SK-N-SH (cell line): ENCODE data around the gene MEPCE. TPM values are rescaled to one million over a fixed set of nuclear protein-coding genes. Genes with fewer than 3 reads are reported as not detected.

Experiments used
- CTCF ChIA-PET: fragments of 300-600, 350-600 bp; formaldehyde crosslinking; extraction: SDS; loops from one replicate; lab custom pipeline; 2021; lab: Yijun Ruan, JAX
- POLR2A ChIA-PET: fragments of 350-600 bp; sonication (Branson Sonifier 250); formaldehyde crosslinking; extraction: SDS; loops from one replicate; lab custom pipeline; 2020; ENCODE audit warnings: antibody characterized with exemption, inconsistent platforms; lab: Yijun Ruan, JAX
- DNase-seq: peaks from one replicate; pipeline ENCODE4 v3.0.0; 2012
- H2AFZ ChIP-seq: fragments of 200-600 bp; sonication (generic); 2 replicates; pipeline ENCODE4 v1.8.1; 2016; ENCODE audit warnings: antibody characterized with exemption, mild to moderate bottlenecking, low read depth
- H3F3A ChIP-seq: fragments of 200-600 bp; sonication (generic); replicated peaks from 2 replicates; pipeline ENCODE3; 2016; ENCODE audit warnings: antibody characterized with exemption, mild to moderate bottlenecking; ENCODE audit not compliant: insufficient read depth
- H3K27ac ChIP-seq, 2 experiments: fragments of 200-500 bp in 1 of 2; fragments of 200-600 bp in 1 of 2; sonication (Bioruptor generic) in 1 of 2; sonication (generic), shearing (Covaris generic) in 1 of 2; 2 replicates each; pipeline versions ENCODE4 v1.5.1 to v1.6.1; 2014 to 2016; ENCODE audit warnings: low read depth in 2 of 2, inconsistent platforms in 1 of 2, low read length in 1 of 2, mild to moderate bottlenecking in 1 of 2, mixed read lengths in 1 of 2
- H3K27me3 ChIP-seq: fragments of 200-600 bp; sonication (generic), shearing (Covaris generic); 2 replicates; pipeline ENCODE4 v1.6.1; 2016; ENCODE audit warnings: mixed run types; ENCODE audit not compliant: insufficient read depth
- H3K36me3 ChIP-seq, 2 experiments: fragments of 200-500 bp in 1 of 2; fragments of 200-600 bp in 1 of 2; sonication (Bioruptor generic) in 1 of 2; sonication (generic) in 1 of 2; replicated peaks in 1 of 2; 2 replicates each; pipeline versions ENCODE3 to v1.5.1; 2014 to 2016; ENCODE audit warnings: low read length in 1 of 2, mild to moderate bottlenecking in 1 of 2; ENCODE audit not compliant: insufficient read depth in 2 of 2, control insufficient read depth in 1 of 2
- H3K4me1 ChIP-seq, 2 experiments: fragments of 200-500 bp in 1 of 2; fragments of 200-600 bp in 1 of 2; sonication (Bioruptor generic) in 1 of 2; sonication (generic), shearing (Covaris generic) in 1 of 2; 2 replicates each; pipeline versions ENCODE4 v1.5.1 to v1.6.1; 2014 to 2016; ENCODE audit warnings: low read depth in 1 of 2, low read length in 1 of 2, mixed run types in 1 of 2; ENCODE audit not compliant: insufficient read depth in 2 of 2, control insufficient read depth in 1 of 2
- H3K4me2 ChIP-seq: fragments of 200-600 bp; sonication (generic), shearing (Covaris generic); 2 replicates; pipeline ENCODE4 v1.6.1; 2017; ENCODE audit warnings: mixed run types
- H3K4me3 ChIP-seq, 2 experiments: fragments of 200-500 bp in 1 of 2; fragments of 200-600 bp in 1 of 2; sonication (Bioruptor generic) in 1 of 2; sonication (generic), shearing (Covaris generic) in 1 of 2; 2 replicates each; pipeline versions ENCODE4 v1.5.1 to v1.8.1; 2014 to 2016; ENCODE audit warnings: low read depth in 2 of 2, inconsistent platforms in 1 of 2, low read length in 1 of 2, mild to moderate bottlenecking in 1 of 2, mixed read lengths in 1 of 2, moderate library complexity in 1 of 2
- H3K79me2 ChIP-seq: fragments of 200-600 bp; sonication (generic); 2 replicates; pipeline ENCODE4 v1.8.1; 2017; ENCODE audit warnings: mild to moderate bottlenecking; ENCODE audit not compliant: insufficient read depth
- H3K9ac ChIP-seq: fragments of 200-600 bp; sonication (generic); 2 replicates; pipeline ENCODE4 v1.6.1; 2017; ENCODE audit warnings: mixed run types
- H3K9me2 ChIP-seq: fragments of 200-600 bp; sonication (generic); 2 replicates; pipeline ENCODE4 v1.6.1; 2017; ENCODE audit warnings: mixed run types
- H3K9me3 ChIP-seq: fragments of 200-600 bp; sonication (generic); 2 replicates; pipeline ENCODE4 v1.6.1; 2017; ENCODE audit warnings: mixed run types, mild to moderate bottlenecking, moderate library complexity
- H4K20me1 ChIP-seq: fragments of 200-600 bp; sonication (generic); 2 replicates; pipeline ENCODE4 v1.6.1; 2017; ENCODE audit warnings: mild to moderate bottlenecking, mixed run types; ENCODE audit not compliant: insufficient read depth
- CTCF ChIP-seq: fragments of 200-600 bp; sonication (generic); IDR thresholded peaks from 2 replicates; pipeline ENCODE4 v1.6.1; 2017; ENCODE audit warnings: antibody characterized with exemption, mild to moderate bottlenecking, moderate library complexity
- EP300 ChIP-seq, 2 experiments: IDR thresholded peaks; 2 replicates each; pipeline versions ENCODE4 v1.4.0 to v1.6.1; 2012; ENCODE audit warnings: borderline replicate concordance in 1 of 2, low read depth in 1 of 2, low read length in 1 of 2
- EZH2phosphoT487 ChIP-seq: fragments of 200-600 bp; sonication (generic); IDR thresholded peaks from 2 replicates; pipeline ENCODE4 v1.6.1; 2017; ENCODE audit warnings: low read depth, mixed run types, mild to moderate bottlenecking, antibody characterized with exemption, moderate library complexity, borderline replicate concordance
- FOSL2 ChIP-seq: IDR thresholded peaks from 2 replicates; pipeline ENCODE4 v1.4.0; 2012; ENCODE audit warnings: low read depth, mild to moderate bottlenecking, moderate library complexity, borderline replicate concordance
- FOXJ3 ChIP-seq: sonication (generic); formaldehyde crosslinking; IDR thresholded peaks from 2 replicates; pipeline ENCODE4 v1.5.1; 2020; ENCODE audit warnings: mild to moderate bottlenecking, missing genetic modification reagents
- FOXM1 ChIP-seq: IDR thresholded peaks from 2 replicates; pipeline ENCODE4 v1.4.0; 2012; ENCODE audit warnings: low read depth, mild to moderate bottlenecking
- GABPA ChIP-seq: IDR thresholded peaks from 2 replicates; pipeline ENCODE4 v1.4.0; 2012; ENCODE audit warnings: low read depth, mild to moderate bottlenecking
- GATA2 ChIP-seq: sonication (generic); formaldehyde crosslinking; IDR thresholded peaks from 2 replicates; pipeline ENCODE4 v1.5.0; 2020; ENCODE audit warnings: mild to moderate bottlenecking, missing genetic modification reagents
- MAX ChIP-seq: IDR thresholded peaks from 2 replicates; pipeline ENCODE4 v1.4.0; 2012; ENCODE audit warnings: low read depth
- MEF2A ChIP-seq: IDR thresholded peaks from 2 replicates; pipeline ENCODE4 v1.4.0; 2012; ENCODE audit warnings: low read depth, borderline replicate concordance
- MXI1 ChIP-seq: IDR thresholded peaks from 2 replicates; pipeline ENCODE4 v1.6.1; 2012; ENCODE audit warnings: mild to moderate bottlenecking, low read depth, low read length, improper control_type of control experiment
- NRF1 ChIP-seq: IDR thresholded peaks from 2 replicates; pipeline ENCODE4 v1.6.1; 2012; ENCODE audit warnings: low read depth, mild to moderate bottlenecking, low read length
- POLR2AphosphoS5 ChIP-seq: IDR thresholded peaks from 2 replicates; pipeline ENCODE4 v1.6.1; 2012; ENCODE audit warnings: low read depth, low read length
- RAD21 ChIP-seq: IDR thresholded peaks from 2 replicates; pipeline ENCODE4 v1.6.1; 2012; ENCODE audit warnings: mild to moderate bottlenecking, low read length
- RCOR1 ChIP-seq: fragments of 150-350 bp; IDR thresholded peaks from 2 replicates; pipeline ENCODE4 v1.6.1; 2017; ENCODE audit warnings: antibody characterized with exemption, low read length
- SIN3A ChIP-seq: IDR thresholded peaks from 2 replicates; pipeline ENCODE4 v1.6.1; 2012; ENCODE audit warnings: low read depth, mild to moderate bottlenecking, low read length, moderate library complexity, borderline replicate concordance
- SMC3 ChIP-seq: IDR thresholded peaks from 2 replicates; pipeline ENCODE4 v1.6.1; 2012; ENCODE audit warnings: low read depth, low read length, improper control_type of control experiment
- TAF1 ChIP-seq: IDR thresholded peaks from 2 replicates; pipeline ENCODE4 v1.6.1; 2012; ENCODE audit warnings: low read depth, mild to moderate bottlenecking, low read length, moderate library complexity, borderline replicate concordance
- TCF12 ChIP-seq: IDR thresholded peaks from 2 replicates; pipeline ENCODE4 v1.4.0; 2012
- TEAD4 ChIP-seq: IDR thresholded peaks from 2 replicates; pipeline ENCODE4 v1.4.0; 2012; ENCODE audit warnings: mild to moderate bottlenecking, borderline replicate concordance; ENCODE audit not compliant: insufficient read depth
- USF1 ChIP-seq: IDR thresholded peaks from 2 replicates; pipeline ENCODE4 v1.4.0; 2012; ENCODE audit warnings: low read depth, borderline replicate concordance
- ZBTB33 ChIP-seq: IDR thresholded peaks from 2 replicates; pipeline ENCODE4 v1.4.0; 2012; ENCODE audit warnings: low read depth, borderline replicate concordance
- WGBS: methylation state at CpG from one replicate; pipeline ENCODE4 v1.1.6; 2017; ENCODE audit warnings: low lambda C conversion rate; 5-methylcytosine and 5-hydroxymethylcytosine counted together
- polyA plus RNA-seq, 3 experiments: library from polyadenylated mRNA; depleted of rRNA; stranded (reverse); fragments of >200 nt; gene quantifications; 2 replicates each; pipeline ENCODE4 v1.2.3, GENCODE V29; 2012

The MEPCE gene
- polyA plus RNA-seq, 1 of the 3 experiments (the other 2 are of a cell fraction): 20.2 TPM

GRCh38 chr7:100482728-100483089 lies 53.1 kb downstream of the MEPCE start:
- POLR2A ChIA-PET: interaction anchor here (1.0 to 1.4 kb wide), 3 partner anchors 13 to 103 kb away, joined by 3 read pairs; partner anchors contain the start of genes FBXO24 and LRCH4

GRCh38 chr7:100483090-100483721 lies 53.6 kb downstream of the MEPCE start:
- Histone ChIP-seq H3K36me3 (peaks cover 0 to 2% of the 10 kb centered on the region in 2 experiments), H4K20me1 (no peaks in the 10 kb centered on the region), H3K9me3 (no peaks in the 10 kb centered on the region), H3K9ac (peak overlapping the region; percentile 73), H3K79me2 (peaks cover 13% of the 10 kb centered on the region), H2AFZ (peak overlapping the region; percentile 65; the same call in 1 of the 2 replicates), H3K27me3 (no peaks in the 10 kb centered on the region), H3K9me2 (no peaks in the 10 kb centered on the region), H3F3A (peaks cover 6% of the 10 kb centered on the region), H3K27ac (peak overlapping the region in 1 of 2 experiments; percentile 58; a peak in 1 of 4 replicates), H3K4me3 (peak overlapping the region; percentile 51 to 76), H3K4me1 (peaks cover 4 to 27% of the 10 kb centered on the region in 2 experiments; a peak in 2 of 4 replicates), H3K4me2 (peak overlapping the region; percentile 93)
- WGBS: 6% methylated on average over 24 of the region's 79 CpGs
- ChIA-PET CTCF (interaction anchor here (0.6 to 11.1 kb wide), 63 partner anchors 9 to 403 kb away, joined by 3 to 152 read pairs (median 5); partner anchors contain the start of genes AGFG2, FBXO24, GIGYF1 and LRCH4), POLR2A (interaction anchor here (0.6 to 1.4 kb wide), 4 partner anchors 14 to 103 kb away, joined by 3 to 4 read pairs (median 3); partner anchors contain the start of genes FBXO24 and LRCH4)
- peak; percentile 99 for DNase-seq
- no peak for TF ChIP-seq FOXJ3 (CRISPR knock-in tag)
- TF ChIP-seq ZBTB33: no peak
- no peak for TF ChIP-seq FOXM1
- no peak for TF ChIP-seq USF1
- no peak for TF ChIP-seq TEAD4
- TF ChIP-seq RAD21: peak; percentile 67
- no peak for TF ChIP-seq TCF12
- peak; percentile 36; the same call in 1 of the 2 replicates for TF ChIP-seq SIN3A
- no peak for TF ChIP-seq EP300 (IDR thresholded peaks at IDR 0.05; ENCODE audit: borderline replicate concordance in 1 of 2, low read depth in 1 of 2, low read length in 1 of 2)
- TF ChIP-seq MXI1: peak; percentile 59
- TF ChIP-seq MEF2A: no peak

More at GRCh38 chr7:100482728-100483089, 53.1 kb downstream of the MEPCE start:
- peak overlapping the region; percentile 51 to 76 for H3K4me3 ChIP-seq
- H3F3A ChIP-seq: peaks cover 6% of the 10 kb centered on the region
- 48% methylated on average over 14 of the region's 14 CpGs for WGBS
- H3K4me2 ChIP-seq: peak overlapping the region; percentile 93
- CTCF ChIA-PET: interaction anchor here (0.6 to 11.1 kb wide), 63 partner anchors 9 to 404 kb away, joined by 3 to 152 read pairs (median 5); partner anchors contain the start of genes AGFG2, FBXO24, GIGYF1 and LRCH4
- DNase-seq: no peak
- peaks cover 18% of the 10 kb centered on the region for H3K79me2 ChIP-seq
- H3K9ac ChIP-seq: peak overlapping the region; percentile 73
- H4K20me1 ChIP-seq: no peaks in the 10 kb centered on the region; the same call in 1 of the 2 replicates
- no peaks in the 10 kb centered on the region for H3K9me3 ChIP-seq
- H3K36me3 ChIP-seq: no peaks in the 10 kb centered on the region
- peak overlapping the region in 1 of 2 experiments; percentile 2; a peak in 1 of 4 replicates for H3K27ac ChIP-seq
- peaks cover 4 to 29% of the 10 kb centered on the region in 2 experiments; a peak in 2 of 4 replicates for H3K4me1 ChIP-seq
- TF ChIP-seq NRF1 (no peak), MXI1 (no peak), RAD21 (no peak), RCOR1 (no peak), POLR2AphosphoS5 (no peak), SMC3 (no peak), GABPA (no peak), MAX (no peak), GATA2 (CRISPR knock-in tag) (no peak), EZH2phosphoT487 (no peak), TCF12 (no peak), TAF1 (no peak), FOXM1 (no peak), CTCF (no peak), FOSL2 (no peak)
- peak overlapping the region; percentile 65; the same call in 1 of the 2 replicates for H2AFZ ChIP-seq
- H3K9me2 ChIP-seq: no peaks in the 10 kb centered on the region
- no peaks in the 10 kb centered on the region for H3K27me3 ChIP-seq
